ENCODE data around the gene ANKS1B.

ANKS1B gene

GRCh38 chr12:99392091-99392850 lies 592.5 kb downstream of the ANKS1B start:
- TF ChIP-seq, protein P1, sequence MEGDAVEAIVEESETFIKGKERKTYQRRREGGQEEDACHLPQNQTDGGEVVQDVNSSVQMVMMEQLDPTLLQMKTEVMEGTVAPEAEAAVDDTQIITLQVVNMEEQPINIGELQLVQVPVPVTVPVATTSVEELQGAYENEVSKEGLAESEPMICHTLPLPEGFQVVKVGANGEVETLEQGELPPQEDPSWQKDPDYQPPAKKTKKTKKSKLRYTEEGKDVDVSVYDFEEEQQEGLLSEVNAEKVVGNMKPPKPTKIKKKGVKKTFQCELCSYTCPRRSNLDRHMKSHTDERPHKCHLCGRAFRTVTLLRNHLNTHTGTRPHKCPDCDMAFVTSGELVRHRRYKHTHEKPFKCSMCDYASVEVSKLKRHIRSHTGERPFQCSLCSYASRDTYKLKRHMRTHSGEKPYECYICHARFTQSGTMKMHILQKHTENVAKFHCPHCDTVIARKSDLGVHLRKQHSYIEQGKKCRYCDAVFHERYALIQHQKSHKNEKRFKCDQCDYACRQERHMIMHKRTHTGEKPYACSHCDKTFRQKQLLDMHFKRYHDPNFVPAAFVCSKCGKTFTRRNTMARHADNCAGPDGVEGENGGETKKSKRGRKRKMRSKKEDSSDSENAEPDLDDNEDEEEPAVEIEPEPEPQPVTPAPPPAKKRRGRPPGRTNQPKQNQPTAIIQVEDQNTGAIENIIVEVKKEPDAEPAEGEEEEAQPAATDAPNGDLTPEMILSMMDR (IDR thresholded peaks at IDR 0.05; ENCODE audit: low read depth, low read length), result no peak
- no peak for DNase-seq (ENCODE audit: extremely low read depth, low read depth)

GRCh38 chr12:99390707-99391106 lies 594.0 kb downstream of the ANKS1B start:
- DNase-seq (ENCODE audit: extremely low read depth, low read depth), result no peak
- TF ChIP-seq, protein P1 (IDR thresholded peaks at IDR 0.05; ENCODE audit: low read depth, low read length), result peak; percentile 20

DNA sequence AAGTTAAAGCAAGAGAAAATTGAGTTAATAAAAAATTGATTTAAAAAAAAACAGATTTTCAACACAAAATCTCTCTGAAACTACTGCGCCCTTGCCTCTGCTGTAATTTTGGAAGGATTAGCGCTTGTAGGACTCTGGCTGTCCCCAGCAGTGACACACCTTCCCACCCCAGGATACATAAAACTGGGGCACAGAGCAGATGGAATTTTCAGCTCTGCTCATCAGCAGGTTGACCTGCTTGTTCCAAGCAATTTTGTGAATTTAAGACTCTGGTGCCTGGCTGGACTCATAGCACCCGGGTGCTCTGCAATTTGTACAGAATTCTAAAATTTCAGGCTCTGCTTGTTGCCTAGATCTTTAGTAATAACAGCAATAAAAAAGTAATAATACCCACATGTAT lies 595.0 kb downstream of the ANKS1B start:
- DNase-seq (ENCODE audit: extremely low read depth, low read depth), result no peak

DNA sequence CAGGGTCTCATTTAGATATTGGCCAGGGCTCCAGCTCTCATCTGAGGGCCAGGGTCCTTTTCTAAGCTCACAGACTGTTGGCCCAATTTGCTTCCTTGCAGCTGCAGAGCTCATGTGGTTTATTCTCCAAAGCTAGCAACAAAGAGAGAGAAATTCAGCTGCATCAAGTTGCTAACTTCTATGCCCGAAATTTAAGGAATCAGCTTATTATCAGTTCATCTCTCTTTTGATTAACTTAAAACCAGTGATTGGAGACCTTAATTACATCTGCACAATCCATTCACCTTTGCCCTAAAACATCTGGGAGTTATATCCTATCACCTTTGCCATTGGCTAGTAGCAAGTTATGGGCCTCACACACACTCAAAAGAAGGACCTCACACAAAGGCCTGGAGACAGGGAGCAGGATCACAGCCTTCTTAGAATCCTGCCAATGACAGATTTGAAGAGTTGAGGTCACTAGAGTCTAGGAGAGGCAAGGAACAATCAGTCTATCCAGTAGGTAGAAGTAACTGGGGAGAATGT lies 596.0 kb downstream of the ANKS1B start:
- DNase-seq (ENCODE audit: extremely low read depth, low read depth), result no peak

More for the DNA sequence above, 595.0 kb downstream of the ANKS1B start:
- TF ChIP-seq, protein P1 (IDR thresholded peaks at IDR 0.05; ENCODE audit: low read depth, low read length), result no peak

DNA sequence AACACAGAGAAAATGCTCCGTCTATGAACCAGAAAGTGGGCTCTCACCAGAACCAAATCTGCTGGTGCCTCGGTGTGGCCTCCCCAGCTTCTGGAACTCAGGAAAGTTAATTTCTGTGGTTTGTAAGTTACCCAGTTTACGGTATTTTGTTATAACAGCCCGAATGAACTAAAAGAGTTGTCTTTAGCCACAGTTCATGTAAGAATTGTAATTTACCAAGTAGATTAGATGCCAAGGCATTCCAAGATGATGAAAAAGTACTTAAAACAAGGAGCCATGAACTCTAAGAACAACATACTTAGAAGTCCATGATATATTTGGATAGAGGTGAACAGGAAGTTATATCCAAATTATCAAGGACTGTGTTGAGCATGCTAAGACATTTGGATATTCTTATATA lies 597.1 kb downstream of the ANKS1B start:
- DNase-seq (ENCODE audit: extremely low read depth, low read depth), result no peak
- TF ChIP-seq, protein P1 (IDR thresholded peaks at IDR 0.05; ENCODE audit: low read depth, low read length), result no peak

More for the DNA sequence above, 596.0 kb downstream of the ANKS1B start:
- TF ChIP-seq, protein P1 (IDR thresholded peaks at IDR 0.05; ENCODE audit: low read depth, low read length), result no peak

DNA sequence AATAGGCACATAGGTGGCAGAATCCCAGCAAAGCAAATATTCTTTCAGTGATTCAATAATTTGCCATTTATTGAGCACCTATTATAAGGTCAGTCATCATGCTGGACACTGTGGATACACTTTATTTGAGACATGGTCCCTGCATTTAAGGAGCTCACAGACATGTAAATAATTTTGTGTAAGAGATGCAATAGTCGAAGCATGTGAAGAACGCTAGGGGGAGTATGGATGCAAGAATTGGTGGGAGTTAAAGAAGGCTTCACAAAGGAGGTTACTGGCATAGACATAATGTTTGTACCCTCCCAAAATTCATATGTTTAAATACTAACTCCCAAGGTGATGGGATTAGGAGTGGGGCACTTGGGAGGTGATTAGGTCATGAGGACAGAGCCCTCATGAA lies 597.8 kb downstream of the ANKS1B start:
- TF ChIP-seq, protein P1 (IDR thresholded peaks at IDR 0.05; ENCODE audit: low read depth, low read length), result peak; percentile 46
- no peak for DNase-seq (ENCODE audit: extremely low read depth, low read depth)

GRCh38 chr12:99383258-99383657 lies 601.5 kb downstream of the ANKS1B start:
- TF ChIP-seq, protein P1 (IDR thresholded peaks at IDR 0.05; ENCODE audit: low read depth, low read length), result no peak
- DNase-seq (ENCODE audit: extremely low read depth, low read depth), result no peak

All from AG09319 (cell line).